HG03378 (cell line): ENCODE results near the gene SFTPB.
A peak's percentile ranks its signal among the peaks of the same experiment; 100 is the strongest.
"Not testable (repeated sequence)": the region's sequence is repeated elsewhere in the genome, so short reads cannot be mapped to it uniquely, and the experiment has no call there.

Source experiments
- ATAC-seq: cut with Tn5 transposase; IDR thresholded peaks from one replicate; pipeline ENCODE4 v1.9.1; 2021; ENCODE audit warnings: mild to moderate bottlenecking, moderate library complexity; ENCODE audit not compliant: unreplicated experiment

Gene SFTPB

DNA sequence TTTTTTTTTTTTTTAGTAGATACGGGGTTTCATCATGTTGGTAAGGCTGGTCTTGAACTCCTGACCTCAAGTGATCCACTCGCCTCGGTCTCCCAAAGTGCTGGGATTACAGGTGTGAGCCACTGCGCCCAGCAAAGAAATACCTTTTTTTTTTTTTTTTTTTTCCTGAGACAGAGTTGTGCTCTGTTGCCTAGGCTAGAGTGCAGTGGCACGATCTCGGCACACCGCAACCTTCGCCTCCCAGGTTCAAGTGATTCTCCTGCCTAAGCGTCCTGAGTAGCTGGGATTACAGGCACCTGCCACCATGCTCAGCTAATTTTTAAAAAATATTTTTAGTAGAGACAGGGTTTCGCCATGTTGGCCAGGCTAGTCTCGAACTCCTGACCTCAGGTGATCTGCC is 7.7 kb downstream of the SFTPB start:
- not testable (repeated sequence) for ATAC-seq

DNA sequence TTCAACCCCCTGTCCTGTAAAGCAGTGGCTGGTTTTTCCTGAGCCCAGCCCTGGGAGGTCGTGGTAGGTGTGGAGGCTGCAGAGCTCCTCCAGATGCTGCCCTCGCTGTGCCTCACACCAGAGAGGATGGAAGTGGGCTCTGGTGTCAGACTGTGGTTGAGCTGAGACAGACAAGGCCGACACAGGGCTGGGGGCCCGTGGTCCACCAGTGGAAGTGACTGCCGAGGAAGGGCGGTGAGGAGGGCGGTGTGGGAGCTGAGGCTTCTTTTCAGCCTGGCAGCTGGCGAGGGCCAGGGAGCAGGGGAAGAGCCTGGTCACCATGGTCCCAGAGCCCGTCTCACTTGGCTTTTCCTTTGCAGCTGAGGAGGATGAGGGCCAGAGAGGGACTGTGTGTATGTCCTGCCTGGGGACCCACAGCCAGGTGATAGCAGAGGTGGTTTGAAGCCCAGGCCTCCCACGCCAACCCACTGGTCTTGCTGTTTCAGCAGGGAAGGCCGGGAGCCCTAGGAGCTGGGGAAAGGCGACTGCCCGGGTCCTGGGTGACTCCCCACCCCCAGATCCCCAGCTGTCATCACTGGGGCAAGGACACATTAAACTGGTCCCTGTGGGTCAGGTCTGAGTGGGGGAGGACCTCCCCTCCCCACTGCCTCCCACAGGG is 8.5 kb downstream of the SFTPB start:
- no peak for ATAC-seq

DNA sequence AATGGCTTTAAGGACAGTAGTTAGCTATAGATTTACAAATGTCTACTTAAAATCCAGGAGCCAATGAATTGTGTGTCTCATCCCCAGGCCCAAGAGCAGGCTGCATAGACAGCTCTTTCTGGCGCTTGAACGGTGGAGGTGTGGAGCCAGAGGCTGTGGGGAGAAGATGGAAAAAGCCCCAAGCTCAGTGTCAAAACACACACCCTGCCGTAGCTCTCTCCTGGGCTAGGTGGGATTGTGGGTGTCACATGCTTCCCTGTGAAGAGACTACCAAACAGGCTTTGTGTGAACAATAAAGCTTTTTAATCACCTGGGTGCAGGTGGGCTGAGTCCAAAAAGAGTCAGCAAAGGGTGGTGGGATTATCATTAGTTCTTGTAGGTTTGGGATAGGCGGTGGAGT is 10.6 kb downstream of the SFTPB start:
- ATAC-seq, result not testable (repeated sequence)

DNA sequence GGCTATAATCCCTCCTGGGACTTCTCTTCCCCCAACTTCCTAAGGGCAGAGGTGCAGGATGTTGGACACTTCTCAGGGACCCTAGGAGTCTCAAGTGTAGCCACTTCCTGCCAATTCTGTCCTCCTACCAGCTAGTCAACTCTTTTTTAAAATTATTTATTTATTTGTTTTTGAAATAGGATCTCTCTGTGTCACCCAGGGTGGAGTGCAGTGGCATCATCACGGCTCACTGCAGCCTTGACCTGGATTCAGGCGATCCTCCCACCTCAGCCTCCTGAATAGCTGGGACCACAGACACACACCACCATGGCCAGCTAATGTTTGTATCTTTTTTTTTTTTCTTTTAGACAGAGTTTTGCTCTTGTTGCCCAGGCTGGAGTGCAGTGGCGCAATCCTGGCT is 11.5 kb downstream of the SFTPB start:
- no peak for ATAC-seq

DNA sequence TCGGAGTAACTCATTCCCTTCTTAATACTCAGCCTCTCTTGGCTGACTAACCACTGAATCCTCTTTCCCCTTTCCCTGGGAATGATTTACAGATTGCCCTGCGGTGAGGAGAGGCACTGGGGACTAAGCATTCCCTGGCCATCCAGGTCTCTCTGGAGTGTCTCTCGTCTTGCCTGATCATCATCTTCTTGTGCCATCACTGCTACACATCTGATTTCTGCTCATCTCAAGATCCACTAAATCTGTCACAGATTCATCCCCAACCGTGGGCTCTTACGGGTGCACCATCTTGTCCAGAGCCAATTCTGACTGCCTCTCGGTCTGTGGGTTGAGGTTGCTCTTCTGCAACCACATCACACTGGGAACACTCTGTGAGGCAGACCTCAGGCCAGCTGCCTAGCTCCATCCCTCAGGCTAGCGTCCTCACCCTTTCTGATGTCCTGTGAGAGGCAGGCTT is 12.0 kb downstream of the SFTPB start:
- no peak for ATAC-seq

DNA sequence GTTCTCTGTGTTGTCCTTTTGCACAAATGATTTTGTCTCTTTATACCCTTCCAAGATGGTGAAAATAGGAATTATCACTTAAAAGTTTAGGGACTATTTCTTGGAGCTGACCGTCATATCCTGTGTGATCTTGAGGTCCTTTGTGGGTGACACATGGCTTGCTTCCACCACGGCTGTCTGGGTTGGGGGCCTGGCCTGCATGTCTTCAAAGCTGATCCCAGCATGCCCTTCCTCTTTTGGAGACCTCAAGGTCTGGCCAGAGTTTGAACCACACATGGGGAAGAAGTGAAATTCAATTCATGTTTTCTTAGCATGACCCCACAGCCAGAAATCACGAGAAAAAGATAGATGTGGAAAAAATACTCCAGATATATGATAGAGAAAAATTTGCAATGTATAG is 14.0 kb downstream of the SFTPB start:
- ATAC-seq, result no peak

DNA sequence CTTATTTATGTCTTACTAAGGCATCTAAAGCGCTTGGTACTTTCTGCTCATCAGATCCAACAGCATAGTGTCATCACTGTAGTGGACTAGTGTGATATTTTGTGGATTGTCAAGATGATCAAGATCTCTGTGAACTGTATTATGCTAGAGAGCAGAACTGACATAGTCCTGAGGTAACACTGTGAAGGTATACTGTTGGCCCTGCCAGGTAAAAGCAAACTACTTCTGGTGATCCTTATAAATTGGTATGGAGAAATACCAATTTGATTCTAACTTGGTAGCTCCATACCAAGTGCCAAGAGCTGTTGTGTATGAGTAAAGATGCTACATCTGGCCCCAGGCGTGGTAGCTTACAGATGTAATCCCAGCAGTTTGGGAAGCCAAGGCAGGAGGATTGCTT is 15.9 kb downstream of the SFTPB start:
- no peak for ATAC-seq

DNA sequence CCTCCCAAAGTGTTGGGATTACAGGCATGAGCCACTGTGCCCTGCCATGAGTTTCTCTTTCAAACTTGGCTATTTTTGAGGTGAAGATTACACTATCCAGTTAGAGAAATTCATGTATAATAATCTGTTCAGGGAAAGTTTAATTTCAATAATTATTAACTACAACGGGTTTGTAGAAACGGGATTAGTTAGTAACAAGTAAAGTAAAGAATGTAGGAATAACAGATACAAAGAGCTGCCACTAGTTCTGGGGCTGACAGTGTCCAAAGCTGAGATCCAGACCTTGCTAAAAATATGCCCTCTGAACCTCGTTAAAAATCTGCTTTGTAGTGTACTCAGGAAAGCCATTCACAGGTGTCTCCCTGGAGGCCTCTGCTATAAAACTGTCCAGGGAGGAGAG is 16.9 kb downstream of the SFTPB start:
- no peak for ATAC-seq

DNA sequence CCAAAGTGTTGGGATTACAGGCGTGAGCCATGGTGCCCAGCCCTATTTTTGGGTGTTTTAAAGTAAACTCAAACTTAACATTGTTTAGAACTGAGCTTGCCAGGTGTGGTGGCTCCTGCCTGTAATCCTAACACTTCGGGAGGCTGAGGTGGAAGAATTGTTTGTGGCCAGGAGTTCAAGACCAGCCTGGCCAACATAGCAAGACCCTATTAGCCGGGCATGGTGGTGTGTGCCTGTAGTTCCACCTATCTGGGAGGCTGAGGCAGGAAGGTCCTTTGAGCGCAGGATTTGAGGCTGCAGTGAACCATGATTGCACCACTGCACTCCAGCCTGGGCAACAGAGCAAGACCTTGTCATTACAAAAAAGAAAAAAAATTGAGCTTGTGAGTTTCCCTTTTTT is 17.5 kb downstream of the SFTPB start:
- no peak for ATAC-seq

DNA sequence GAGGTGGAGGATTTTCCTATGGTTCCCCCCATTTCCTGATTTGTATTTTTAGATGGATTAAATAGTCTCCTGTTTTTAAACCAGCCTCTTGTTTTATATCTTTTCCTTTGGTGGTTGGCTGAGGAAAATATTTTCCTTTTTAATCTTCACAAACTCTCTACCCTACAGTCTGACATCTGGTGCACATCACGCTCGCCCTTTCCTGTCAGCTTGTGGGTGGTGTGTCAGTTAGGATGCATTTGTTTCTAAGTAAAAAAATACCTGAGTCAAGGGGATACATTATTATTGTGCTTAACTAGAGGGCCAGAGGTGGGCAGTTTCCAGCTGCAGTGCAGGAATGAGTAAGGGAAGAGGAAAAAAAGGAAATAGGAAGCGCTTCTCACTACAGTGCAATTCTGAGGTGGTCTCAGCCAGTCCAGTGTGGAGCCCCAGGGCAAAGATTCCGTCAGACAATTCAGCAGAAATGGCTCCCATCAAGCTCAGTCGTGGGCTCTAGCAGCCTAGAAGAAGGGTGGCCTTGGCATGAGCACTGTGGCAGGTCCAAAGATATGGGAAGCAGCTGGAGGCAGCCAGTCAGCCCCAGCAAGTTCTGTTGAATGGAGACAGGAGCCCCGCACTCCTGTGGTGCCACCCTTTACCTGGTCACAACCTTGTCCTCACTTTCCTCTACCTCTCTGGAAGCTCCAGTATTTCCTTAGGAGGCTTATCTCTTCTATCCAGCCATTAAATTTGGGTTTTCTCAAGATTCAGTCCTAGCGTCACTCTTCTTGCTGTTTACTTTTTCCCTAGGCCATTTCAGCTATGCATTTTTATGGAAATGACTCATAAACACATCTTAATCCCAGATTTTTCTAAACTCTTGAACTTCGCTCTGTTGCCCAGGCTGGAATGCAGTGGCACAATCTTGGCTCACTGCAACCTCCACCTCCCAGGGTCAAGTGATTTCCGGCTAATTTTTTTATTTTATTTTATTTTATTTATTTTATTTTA is 18.5 kb downstream of the SFTPB start:
- no peak for ATAC-seq

DNA sequence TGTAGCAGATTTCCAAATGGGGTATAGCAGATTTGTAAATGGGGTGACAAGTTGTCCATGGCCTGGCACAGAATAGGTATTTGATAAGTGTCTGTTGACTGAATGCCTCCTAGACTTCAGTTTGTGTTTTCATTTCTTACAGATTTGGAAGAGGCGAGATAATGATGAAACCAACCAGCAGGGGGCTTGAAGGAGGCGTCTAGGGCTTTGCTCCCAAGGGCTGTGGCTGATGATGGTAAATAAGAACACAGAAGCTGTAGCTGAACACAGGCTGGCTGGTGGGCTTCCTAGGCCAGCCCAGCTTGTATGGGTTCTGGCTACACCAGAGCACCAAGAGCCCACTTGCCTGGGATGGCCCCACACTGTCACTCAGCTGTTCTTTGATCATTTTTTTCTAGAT is 19.4 kb downstream of the SFTPB start:
- ATAC-seq, result no peak

DNA sequence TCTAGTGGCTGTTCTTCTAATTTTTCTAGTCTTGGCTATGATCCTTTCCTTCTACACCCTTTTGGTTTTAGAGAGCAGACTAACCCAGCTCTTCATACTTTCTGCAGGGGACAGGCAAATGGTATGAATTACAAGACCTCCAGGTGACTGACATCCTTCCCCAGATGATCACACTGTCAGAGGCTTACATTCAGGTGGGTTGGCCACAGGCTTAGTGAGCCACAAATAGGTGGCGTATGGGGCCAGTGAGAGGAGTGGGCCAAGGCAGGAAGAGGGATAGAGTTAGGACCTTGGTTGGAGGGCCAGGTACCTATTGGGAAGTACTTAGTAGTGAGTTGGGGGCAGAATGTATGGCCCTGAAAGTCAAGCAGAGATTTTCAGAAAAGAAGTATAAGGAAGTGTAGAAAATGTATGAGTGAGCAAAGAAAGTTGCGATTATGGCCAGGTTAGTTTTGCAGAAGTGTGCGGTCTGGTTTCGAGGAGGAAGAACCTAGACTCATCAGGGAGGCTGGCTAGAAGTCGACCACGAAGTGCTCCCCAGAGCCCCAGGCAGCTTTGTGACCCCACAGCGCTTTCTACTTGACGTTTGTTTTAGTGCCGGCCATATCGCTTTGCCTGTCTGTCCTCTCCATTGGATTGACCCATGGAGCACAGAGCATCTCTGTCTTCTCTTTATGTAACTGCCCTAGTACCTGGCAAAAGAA is 20.0 kb downstream of the SFTPB start:
- ATAC-seq, result no peak

DNA sequence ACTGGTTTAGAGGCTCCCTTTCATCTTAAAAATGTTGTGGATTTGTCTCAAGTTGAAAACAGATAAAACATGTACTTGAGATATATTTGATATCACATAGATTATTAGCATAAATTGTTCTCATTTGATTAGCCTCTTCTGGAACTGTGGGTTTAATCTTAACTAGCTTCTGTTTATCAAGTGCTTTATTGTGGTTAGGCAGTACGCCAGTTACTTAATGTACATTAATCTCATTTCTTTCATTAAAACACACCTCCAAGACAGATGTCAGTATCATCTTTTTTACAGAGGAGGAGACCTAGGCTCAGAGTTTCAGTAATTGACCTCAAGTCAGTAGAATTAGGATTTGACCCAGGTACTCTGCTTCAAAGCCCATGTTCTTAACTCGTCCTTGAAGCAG is 21.8 kb downstream of the SFTPB start:
- no peak for ATAC-seq

DNA sequence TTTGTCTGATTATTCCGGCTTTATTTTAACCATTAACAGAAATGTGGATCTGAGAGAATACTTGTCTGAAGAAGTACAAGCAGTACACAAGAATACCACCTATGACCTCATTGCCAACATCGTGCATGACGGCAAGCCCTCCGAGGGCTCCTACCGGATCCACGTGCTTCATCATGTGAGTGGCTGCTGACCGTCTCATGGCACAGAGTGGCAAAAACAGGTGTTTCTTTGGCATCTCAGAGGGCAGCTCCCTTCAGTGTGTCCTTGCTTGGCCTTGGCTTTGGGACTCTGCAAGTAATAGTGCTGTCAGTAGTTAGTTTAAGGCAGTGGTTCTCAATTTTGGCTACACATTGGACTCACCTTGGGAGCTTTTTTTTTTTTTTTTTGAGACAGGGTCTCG is 23.1 kb downstream of the SFTPB start:
- ATAC-seq, result no peak

DNA sequence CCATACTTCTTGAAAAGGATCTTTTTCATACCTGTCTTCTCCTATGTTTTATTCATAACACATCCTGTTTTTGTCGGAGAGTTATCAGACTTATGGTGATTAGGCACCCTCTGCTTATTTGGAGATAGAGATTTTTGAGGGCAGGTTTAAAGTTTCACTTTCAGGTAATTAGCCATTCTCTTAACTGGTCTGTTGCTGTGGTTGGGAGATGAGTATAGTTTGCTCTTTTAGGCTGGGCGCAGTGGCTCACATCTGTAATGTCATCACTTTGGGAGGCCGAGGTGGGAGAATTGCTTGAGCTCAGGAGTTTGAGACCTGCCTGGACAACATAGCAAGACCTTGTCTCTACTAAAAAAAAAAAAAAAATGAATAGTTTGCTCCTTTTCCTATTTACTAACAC is 25.3 kb downstream of the SFTPB start:
- no peak for ATAC-seq

DNA sequence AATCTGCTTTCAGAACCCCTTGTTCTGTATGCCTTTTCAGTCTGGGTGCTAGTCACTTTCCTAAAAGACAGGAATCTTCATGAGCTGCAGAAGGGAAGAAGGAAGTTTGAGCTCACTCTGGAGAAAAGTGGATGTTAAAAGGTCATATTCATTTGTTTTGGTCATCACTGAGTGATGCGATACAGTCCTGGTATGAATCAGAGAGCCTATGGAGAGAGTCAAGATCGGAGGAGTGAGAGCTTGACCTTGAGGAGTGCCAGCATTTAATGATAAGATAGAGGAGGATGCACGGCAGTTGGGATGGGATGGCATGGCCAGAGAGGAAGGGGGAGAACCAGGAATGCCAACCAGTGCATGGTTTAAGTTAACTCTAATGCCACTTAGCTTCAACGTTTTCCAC is 32.4 kb downstream of the SFTPB start:
- ATAC-seq, result no peak

DNA sequence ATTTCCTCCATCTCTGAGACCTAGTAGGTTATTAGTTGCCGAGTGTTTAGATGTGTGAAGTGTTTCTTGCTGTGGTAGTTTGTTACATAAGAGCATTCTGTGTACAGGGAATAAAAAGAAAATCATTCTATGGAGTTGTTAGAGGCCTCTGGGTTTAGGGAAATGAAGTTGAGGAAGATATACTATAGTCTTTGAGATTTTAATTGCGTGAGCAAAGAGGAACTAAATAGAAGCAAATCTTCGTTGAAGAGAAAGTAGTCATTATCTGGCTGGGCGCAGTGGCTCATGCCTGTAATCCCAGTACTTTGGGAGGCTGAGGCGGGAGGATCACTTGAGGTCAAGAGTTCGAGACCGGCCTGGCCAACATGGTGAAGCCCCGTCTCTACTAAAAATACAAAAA is 33.0 kb downstream of the SFTPB start:
- no peak for ATAC-seq

DNA sequence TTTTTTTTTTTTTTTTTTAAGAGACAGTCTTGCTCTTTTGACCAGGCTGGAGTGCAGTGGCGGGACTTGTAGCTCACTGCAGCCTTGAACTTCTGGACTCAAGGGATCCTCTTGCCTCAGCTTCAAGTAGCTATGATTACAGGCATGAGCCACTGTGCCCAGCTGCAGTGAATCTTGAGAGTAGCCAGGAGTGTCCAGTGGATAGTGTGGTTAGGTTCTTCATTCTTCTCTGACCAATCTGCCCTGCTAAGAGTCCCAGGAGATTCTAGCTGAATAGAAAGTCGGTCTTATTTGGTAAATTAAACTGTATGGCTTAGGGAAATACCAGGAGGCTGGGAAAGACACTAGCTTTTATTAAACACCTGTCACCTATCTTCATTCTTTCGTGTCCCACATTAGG is 36.7 kb downstream of the SFTPB start:
- ATAC-seq, result no peak

DNA sequence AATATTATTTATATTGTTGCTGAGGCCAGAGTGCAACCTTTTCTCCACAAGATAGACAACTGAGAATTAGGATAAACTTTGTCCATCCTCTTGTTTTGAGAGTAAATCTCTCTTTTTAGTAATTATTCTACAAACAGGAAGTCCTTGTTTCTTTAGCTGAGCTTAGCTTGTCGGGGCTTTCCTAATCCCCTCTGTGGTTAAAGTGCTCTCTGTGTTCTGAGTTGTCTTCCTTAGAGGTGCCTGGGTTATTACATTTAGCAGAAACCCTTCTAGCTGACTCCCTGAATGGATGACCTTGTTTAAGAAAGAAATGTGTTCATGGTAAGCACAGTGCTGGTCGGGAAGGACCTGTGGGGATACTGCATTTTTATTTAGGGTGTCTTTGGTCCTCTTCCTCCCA is 39.3 kb downstream of the SFTPB start:
- peak; percentile 70 for ATAC-seq

DNA sequence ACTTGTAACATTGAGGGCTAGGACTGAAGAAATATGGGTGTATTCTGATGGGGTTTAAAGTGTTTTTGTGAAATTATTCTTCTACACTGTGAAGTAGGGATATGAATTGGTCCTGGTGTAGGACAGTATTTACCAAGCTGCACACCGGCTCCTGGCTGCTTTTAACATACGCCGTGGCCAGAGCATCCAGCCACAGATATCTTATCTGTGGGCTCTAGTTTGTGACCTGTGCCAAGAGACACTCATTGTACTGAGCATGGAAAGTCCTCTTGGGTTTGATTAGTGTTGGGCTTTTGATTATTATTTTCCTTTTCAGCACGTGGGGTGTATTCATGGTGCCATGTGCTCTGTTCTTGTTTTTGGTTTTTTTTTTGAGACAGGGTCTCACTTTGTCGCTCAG is 44.0 kb downstream of the SFTPB start:
- no peak for ATAC-seq

DNA sequence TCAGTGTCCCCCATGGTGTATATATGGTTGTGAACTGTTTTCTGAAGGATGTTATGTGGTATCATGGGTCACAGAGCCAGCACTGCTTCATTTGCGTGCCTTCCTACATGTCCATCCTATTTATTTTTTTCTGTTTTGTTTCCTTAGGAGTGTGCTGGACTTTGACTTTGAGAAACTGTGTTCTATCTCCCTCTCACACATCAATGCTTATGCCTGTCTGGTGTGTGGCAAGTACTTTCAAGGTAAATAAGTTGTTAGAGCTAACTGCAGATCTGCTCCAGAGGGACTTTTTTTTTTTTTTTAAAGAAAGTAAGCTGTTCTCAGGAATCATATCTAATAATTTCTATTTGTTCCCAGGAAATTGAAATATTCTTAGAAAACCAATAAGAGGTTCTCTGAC is 46.7 kb downstream of the SFTPB start:
- no peak for ATAC-seq

DNA sequence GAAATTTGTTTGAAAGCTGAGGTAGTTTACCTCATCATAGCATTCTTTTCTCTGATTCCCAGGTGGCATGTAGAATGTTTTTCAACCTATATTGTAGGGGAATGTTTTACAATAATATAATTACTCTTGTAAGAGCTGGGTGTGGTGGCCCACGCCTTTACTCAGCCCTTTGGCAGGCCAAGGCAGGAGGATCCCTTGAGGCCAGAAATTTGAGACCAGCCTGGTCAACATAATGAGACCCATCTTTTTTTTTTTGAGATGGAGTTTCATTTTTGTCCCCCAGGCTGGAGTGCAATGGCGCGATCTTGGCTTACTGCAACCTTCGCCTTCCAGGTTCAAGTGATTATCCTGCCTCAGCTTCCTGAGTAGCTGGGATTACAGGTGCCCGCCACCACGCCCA is 48.4 kb downstream of the SFTPB start:
- ATAC-seq, result no peak
